ENCODE data around the gene KANSL3.
A peak's percentile ranks its signal among the peaks of the same experiment; 100 is the strongest.
"Not testable (repeated sequence)": the region's sequence is repeated elsewhere in the genome, so short reads cannot be mapped to it uniquely, and the experiment has no call there.

Gene KANSL3

GRCh38 chr2:96558485-96558884 is 79.6 kb downstream of the KANSL3 start:
- ATAC-seq, result no peak
- DNase-seq, result no peak
- Mint-ChIP-seq H3K9me3 (peaks cover 0 to 8% of the 10 kb centered on the region in 2 donors), H3K27me3 (peaks cover 7% of the 10 kb centered on the region), H3K4me3 (no peak overlapping the region), H3K27ac (no peak overlapping the region), H3K4me1 (peaks cover 26% of the 10 kb centered on the region)

GRCh38 chr2:96558061-96558460 is 80.1 kb downstream of the KANSL3 start:
- H3K9me3 Mint-ChIP-seq, result peaks cover 0 to 8% of the 10 kb centered on the region in 2 donors
- H3K27ac Mint-ChIP-seq, result peak overlapping the region; percentile 36 to 75
- no peak overlapping the region for H3K4me3 Mint-ChIP-seq
- peaks cover 30% of the 10 kb centered on the region for H3K4me1 Mint-ChIP-seq
- DNase-seq (no peak), ATAC-seq (no peak)
- peaks cover 7% of the 10 kb centered on the region for H3K27me3 Mint-ChIP-seq

DNA sequence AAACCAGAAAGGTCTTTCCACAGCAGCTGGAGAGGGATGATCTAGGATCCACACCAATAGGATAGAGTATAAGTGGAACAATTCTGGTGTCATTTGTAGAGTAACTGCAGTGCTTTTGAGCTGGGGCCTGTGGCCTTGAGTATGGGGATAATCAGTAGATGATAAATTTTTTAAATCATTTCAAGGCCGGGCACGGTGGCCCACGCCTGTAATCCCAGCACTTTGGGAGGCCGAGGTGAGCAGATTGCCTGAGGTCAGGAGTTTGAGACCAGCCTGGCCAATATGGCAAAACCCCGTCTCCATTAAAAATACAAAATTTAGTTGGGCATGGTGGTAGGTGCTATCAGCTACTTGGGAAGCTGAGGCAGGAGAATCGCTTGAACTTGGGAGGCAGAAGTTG is 80.7 kb downstream of the KANSL3 start:
- not testable (repeated sequence) for DNase-seq, ATAC-seq, H3K4me3 Mint-ChIP-seq, H3K9me3 Mint-ChIP-seq, H3K27me3 Mint-ChIP-seq
- Mint-ChIP-seq H3K27ac (peak overlapping the region in 1 of 2 donors; percentile 60), H3K4me1 (peaks cover 36% of the 10 kb centered on the region)

GRCh38 chr2:96556441-96557330 is 81.4 kb downstream of the KANSL3 start:
- H3K27ac Mint-ChIP-seq, result peak overlapping the region in 1 of 2 donors; percentile 60
- H3K9me3 Mint-ChIP-seq, result peaks cover 0 to 8% of the 10 kb centered on the region in 2 donors
- peaks cover 7% of the 10 kb centered on the region for H3K27me3 Mint-ChIP-seq
- ATAC-seq (peak; percentile 67), DNase-seq (peak in 1 of 2 donors; percentile 76)
- peak overlapping the region in 1 of 2 donors; percentile 2 for H3K4me3 Mint-ChIP-seq
- H3K4me1 Mint-ChIP-seq, result peaks cover 36% of the 10 kb centered on the region

DNA sequence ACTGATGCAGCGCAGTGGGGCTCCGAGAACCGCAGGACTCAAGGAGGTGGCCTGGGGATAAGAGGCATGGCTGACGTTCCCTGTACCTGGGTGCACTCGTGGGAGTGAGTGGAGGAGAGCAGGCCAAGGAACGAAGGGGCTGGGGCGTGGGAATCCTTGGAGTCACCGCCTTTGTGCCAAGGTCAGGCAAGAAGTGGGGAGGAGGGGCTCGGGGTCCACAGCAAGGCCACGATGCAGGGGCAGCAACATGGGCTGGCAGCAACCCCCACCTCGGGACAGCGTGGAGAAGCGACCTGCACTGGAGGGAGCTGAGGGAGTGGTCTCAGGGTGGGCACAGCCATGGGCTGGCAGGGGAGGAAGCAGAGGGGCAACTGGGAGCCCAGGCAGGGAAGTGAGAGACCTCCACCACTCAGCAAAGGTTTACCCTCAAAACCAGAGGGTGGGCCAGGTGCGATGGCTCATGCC is 82.9 kb downstream of the KANSL3 start:
- Mint-ChIP-seq H3K27ac (peak overlapping the region in 1 of 2 donors; percentile 95), H3K4me3 (no peak overlapping the region), H3K4me1 (peaks cover 36% of the 10 kb centered on the region), H3K27me3 (peaks cover 7% of the 10 kb centered on the region), H3K9me3 (peaks cover 0 to 8% of the 10 kb centered on the region in 2 donors)
- DNase-seq, result no peak
- ATAC-seq, result no peak

GRCh38 chr2:96554293-96555145 is 83.6 kb downstream of the KANSL3 start:
- H3K9me3 Mint-ChIP-seq, result peaks cover 0 to 8% of the 10 kb centered on the region in 2 donors
- H3K27ac Mint-ChIP-seq, result peak overlapping the region in 1 of 2 donors; percentile 90
- peak; percentile 57 for ATAC-seq
- peaks cover 7% of the 10 kb centered on the region for H3K27me3 Mint-ChIP-seq
- peaks cover 36% of the 10 kb centered on the region for H3K4me1 Mint-ChIP-seq
- DNase-seq, result peak; percentile 79 to 80
- H3K4me3 Mint-ChIP-seq, result peak overlapping the region; percentile 13 to 50

DNA sequence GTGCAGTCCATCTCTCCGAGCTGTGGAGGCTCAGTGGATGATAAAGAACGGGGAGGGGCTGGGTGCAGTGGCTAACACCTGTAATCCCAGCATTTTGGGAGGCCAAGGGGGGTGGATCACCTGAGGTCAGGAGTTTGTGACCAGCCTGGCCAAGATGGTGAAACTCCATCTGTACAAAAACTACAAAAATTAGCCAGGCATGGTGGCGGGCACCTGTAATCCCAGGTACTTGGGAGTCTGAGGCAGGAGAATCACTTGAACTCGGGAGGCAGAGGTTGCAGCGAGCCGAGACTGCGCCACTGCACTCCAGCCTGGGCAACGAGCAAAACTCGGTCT is 84.2 kb downstream of the KANSL3 start:
- ATAC-seq, result peak; percentile 4
- H3K9me3 Mint-ChIP-seq, H3K27me3 Mint-ChIP-seq, DNase-seq: not testable (repeated sequence)
- peak overlapping the region in 1 of 2 donors; percentile 82 for H3K27ac Mint-ChIP-seq
- peaks cover 36% of the 10 kb centered on the region for H3K4me1 Mint-ChIP-seq
- H3K4me3 Mint-ChIP-seq, result peak overlapping the region; percentile 13 to 50

GRCh38 chr2:96553176-96553956 is 84.7 kb downstream of the KANSL3 start:
- ATAC-seq (peak; percentile 2), DNase-seq (peak in 1 of 2 donors; percentile 45)
- Mint-ChIP-seq H3K9me3 (peaks cover 0 to 8% of the 10 kb centered on the region in 2 donors), H3K4me3 (peak overlapping the region in 1 of 2 donors; percentile 50), H3K27ac (peak overlapping the region in 1 of 2 donors; percentile 13), H3K27me3 (peaks cover 7% of the 10 kb centered on the region), H3K4me1 (peaks cover 36% of the 10 kb centered on the region)

DNA sequence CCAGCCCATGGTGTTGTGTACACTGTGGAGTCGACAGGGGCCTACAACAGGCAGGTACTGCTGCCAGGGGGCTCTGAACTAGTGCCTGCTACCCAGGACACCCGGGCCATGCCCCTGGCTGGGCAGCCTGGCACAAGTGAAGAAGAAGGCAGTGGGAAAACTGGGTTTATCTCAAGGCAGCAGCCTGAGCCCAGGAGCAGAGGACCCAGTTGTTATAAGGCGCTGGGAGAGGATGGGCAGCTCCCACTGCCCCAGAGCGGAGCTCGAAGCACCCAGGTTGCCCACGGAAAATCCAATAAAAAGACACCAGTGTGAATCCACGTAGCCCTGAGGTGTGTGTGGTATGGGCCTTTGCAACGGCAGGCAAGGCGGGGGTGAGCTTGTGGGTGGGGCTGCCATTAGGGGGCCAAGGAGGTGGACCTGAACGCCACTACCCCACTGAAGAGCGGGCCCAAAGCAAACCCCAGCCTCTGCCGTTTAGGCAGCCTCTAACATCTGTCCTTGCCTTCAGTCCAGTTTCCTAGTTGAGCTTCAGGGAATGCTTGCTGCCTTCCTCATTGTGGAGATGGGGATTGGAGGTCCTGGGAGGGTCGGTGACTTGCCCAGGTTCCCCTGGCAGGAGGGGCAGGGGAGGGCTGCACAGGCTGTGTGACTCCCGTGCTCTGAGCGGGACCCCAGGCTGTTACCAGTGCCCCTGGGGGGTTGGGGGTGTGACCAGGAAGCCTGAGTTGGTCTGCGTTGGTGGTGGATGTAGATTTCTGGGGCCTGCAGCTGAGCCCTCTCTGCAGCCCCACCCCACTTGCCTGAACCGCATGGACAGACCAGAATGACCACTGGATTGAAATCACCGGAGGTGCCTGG is 85.6 kb downstream of the KANSL3 start:
- Mint-ChIP-seq H3K4me3 (peak overlapping the region in 1 of 2 donors; percentile 38), H3K27me3 (peaks cover 7% of the 10 kb centered on the region), H3K4me1 (peaks cover 39% of the 10 kb centered on the region), H3K9me3 (peaks cover 0 to 8% of the 10 kb centered on the region in 2 donors), H3K27ac (no peak overlapping the region)
- no peak for DNase-seq
- ATAC-seq, result no peak

DNA sequence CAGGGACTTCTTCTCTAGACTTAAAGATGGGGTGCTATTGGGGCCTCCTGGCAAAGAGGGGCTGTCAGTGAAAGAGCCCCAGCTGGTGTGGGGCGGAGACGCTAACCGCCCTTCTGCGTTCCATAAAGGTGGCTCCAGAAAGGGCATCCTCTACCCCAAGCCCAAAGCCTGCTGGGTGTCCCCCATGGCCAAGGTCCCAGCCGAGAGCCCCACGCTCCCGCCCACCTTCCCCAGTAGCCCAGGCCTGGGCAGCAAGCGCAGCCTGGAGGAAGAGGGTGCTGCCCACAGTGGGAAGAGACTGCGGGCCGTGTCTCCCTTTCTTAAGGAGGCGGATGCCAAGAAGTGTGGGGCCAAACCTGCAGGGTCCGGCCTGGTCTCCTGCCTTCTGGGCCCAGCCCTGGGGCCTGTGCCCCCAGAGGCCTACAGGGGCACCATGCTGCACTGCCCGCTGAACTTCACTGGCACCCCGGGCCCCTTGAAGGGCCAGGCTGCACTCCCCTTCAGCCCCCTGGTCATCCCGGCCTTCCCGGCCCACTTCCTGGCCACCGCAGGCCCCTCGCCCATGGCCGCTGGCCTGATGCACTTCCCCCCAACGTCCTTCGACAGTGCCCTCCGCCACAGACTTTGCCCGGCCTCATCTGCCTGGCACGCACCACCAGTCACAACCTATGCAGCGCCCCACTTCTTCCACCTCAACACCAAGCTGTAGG is 86.4 kb downstream of the KANSL3 start:
- peaks cover 0 to 3% of the 10 kb centered on the region in 2 donors for H3K9me3 Mint-ChIP-seq
- peak overlapping the region in 1 of 2 donors; percentile 2 for H3K27ac Mint-ChIP-seq
- no peak for ATAC-seq
- peak overlapping the region in 1 of 2 donors; percentile 38 for H3K4me3 Mint-ChIP-seq
- H3K27me3 Mint-ChIP-seq, result peaks cover 7% of the 10 kb centered on the region
- peaks cover 41% of the 10 kb centered on the region for H3K4me1 Mint-ChIP-seq
- no peak for DNase-seq

GRCh38 chr2:96550787-96551604 is 87.1 kb downstream of the KANSL3 start:
- no peak overlapping the region for H3K4me3 Mint-ChIP-seq
- ATAC-seq (no peak), DNase-seq (no peak)
- no peaks in the 10 kb centered on the region for H3K9me3 Mint-ChIP-seq
- H3K4me1 Mint-ChIP-seq, result peaks cover 45% of the 10 kb centered on the region
- peak overlapping the region in 1 of 2 donors; percentile 50 for H3K27ac Mint-ChIP-seq
- peaks cover 7% of the 10 kb centered on the region for H3K27me3 Mint-ChIP-seq

GRCh38 chr2:96549967-96550786 is 87.9 kb downstream of the KANSL3 start:
- DNase-seq, result no peak
- ATAC-seq, result no peak
- no peaks in the 10 kb centered on the region for H3K9me3 Mint-ChIP-seq
- peaks cover 6% of the 10 kb centered on the region for H3K27me3 Mint-ChIP-seq
- H3K4me1 Mint-ChIP-seq, result peaks cover 53% of the 10 kb centered on the region
- no peak overlapping the region for H3K27ac Mint-ChIP-seq
- H3K4me3 Mint-ChIP-seq, result no peak overlapping the region
